CD4-positive, alpha-beta T cell (primary cell): ENCODE data around the gene SAMMSON. TPM values are rescaled to one million over a fixed set of nuclear protein-coding genes. Genes with fewer than 3 reads are reported as not detected.

Source experiments
- ATAC-seq: fragments of 200-7000 bp; cut with Tn5 transposase; one replicate; pipeline ENCODE4 v1.10.0; 2022; ENCODE audit warnings: mild to moderate bottlenecking; ENCODE audit not compliant: poor library complexity
- CTCF ChIA-PET: fragments of 350-600 bp; sonication (Branson Sonifier 250); formaldehyde crosslinking; loops from one replicate; lab custom pipeline; 2021; ENCODE audit warnings: antibody characterized with exemption, inconsistent platforms; lab: Charles Lee
- POLR2A ChIA-PET: fragments of 350-600 bp; sonication (Branson Sonifier 250); formaldehyde crosslinking; loops from one replicate; lab custom pipeline; 2021; ENCODE audit warnings: antibody characterized with exemption, inconsistent platforms; lab: Charles Lee
- DNase-seq, 14 experiments: peaks; one replicate each; pipeline ENCODE4 v3.0.0-alpha.2; 2013 to 2020; ENCODE audit warnings: mixed read lengths in 2 of 14
- H3K27ac ChIP-seq, 2 donors: one replicate each; pipeline versions ENCODE4 v1.5.1 to v1.7.0; 2013; ENCODE audit warnings: low read length in 2 of 2, low read depth in 1 of 2, mild to moderate bottlenecking in 1 of 2
- H3K27me3 ChIP-seq, 2 experiments: 1 replicate in 1 of 2; 2 replicates in 1 of 2; pipeline versions ENCODE4 v1.6.1 to v1.7.0; 2013; ENCODE audit warnings: low read length in 2 of 2, control low read depth in 1 of 2, mild to moderate bottlenecking in 1 of 2, moderate library complexity in 1 of 2; ENCODE audit not compliant: insufficient read depth in 2 of 2, control insufficient read depth in 1 of 2
- H3K36me3 ChIP-seq: one replicate; pipeline ENCODE4 v1.6.1; 2013; ENCODE audit warnings: low read length, control low read depth; ENCODE audit not compliant: insufficient read depth
- H3K4me1 ChIP-seq: one replicate; pipeline ENCODE4 v1.6.1; 2013; ENCODE audit warnings: low read length, control low read depth; ENCODE audit not compliant: insufficient read depth
- H3K4me3 ChIP-seq: one replicate; pipeline ENCODE4 v1.5.1; 2013; ENCODE audit warnings: mild to moderate bottlenecking, low read length, moderate library complexity
- H3K9me3 ChIP-seq, 2 experiments: 1 replicate in 1 of 2; 2 replicates in 1 of 2; pipeline versions ENCODE4 v1.6.1 to v1.7.0; 2013; ENCODE audit warnings: low read length in 2 of 2, mild to moderate bottlenecking in 2 of 2, control low read depth in 1 of 2, moderate library complexity in 1 of 2; ENCODE audit not compliant: control insufficient read depth in 1 of 2, insufficient read depth in 1 of 2
- H3K27ac Mint-ChIP-seq: one replicate; pipeline ENCODE4 v1.8.0; 2020; ENCODE audit warnings: mixed read lengths
- H3K27me3 Mint-ChIP-seq: one replicate; pipeline ENCODE4 v1.8.0; 2021; ENCODE audit warnings: mixed read lengths
- H3K36me3 Mint-ChIP-seq: one replicate; pipeline ENCODE4 v1.8.0; 2021; ENCODE audit warnings: low read depth, mixed read lengths
- H3K4me1 Mint-ChIP-seq: one replicate; pipeline ENCODE4 v1.8.0; 2021; ENCODE audit warnings: low read depth, mixed read lengths
- H3K4me3 Mint-ChIP-seq: one replicate; pipeline ENCODE4 v1.8.0; 2020; ENCODE audit warnings: mild to moderate bottlenecking, mixed read lengths
- H3K9me3 Mint-ChIP-seq: one replicate; pipeline ENCODE4 v1.8.0; 2020; ENCODE audit warnings: mixed read lengths
- CTCF ChIP-seq: fragments of 200-600 bp; IDR thresholded peaks from one replicate; pipeline ENCODE4 v1.8.0; 2022; ENCODE audit warnings: antibody characterized with exemption, mild to moderate bottlenecking
- intact Hi-C, 2 experiments: fragments of 100-400 bp; cut with DNase I in 1 of 2; cut with micrococcal nuclease in 1 of 2; formaldehyde crosslinking; loops; one replicate each; pipeline versions ENCODE4 v1.15.1 to v1.9.0; 2023 to 2025; cut with DNase I, micrococcal nuclease
- polyA plus RNA-seq, 2 donors: library from polyadenylated mRNA; unstranded; fragments of 120-200 nt; gene quantifications; one replicate each; pipeline ENCODE4 v1.2.1, GENCODE V29; 2013
- total RNA-seq, 174 experiments: library from RNA in 2 of 174; stranded (reverse) in 2 of 174; gene quantifications; one replicate each; pipeline ENCODE4 v1.2.3 and lab custom pipeline; 2021 to 2026

SAMMSON gene
- total RNA-seq (not detected), total RNA-seq (lab: John Stamatoyannopoulos, UW) (0 to 0.17 (median 0) reads per million in 172 experiments)
- not detected for polyA plus RNA-seq (2013, experiment 1 of 2)
- 0.03 TPM for polyA plus RNA-seq (2013, experiment 2 of 2)

- H3K27me3 Mint-ChIP-seq: no peaks in the 10 kb centered on the region
- TF ChIP-seq CTCF: no peak
- H3K9me3 Mint-ChIP-seq: peaks cover 2% of the 10 kb centered on the region
- no peak within 1 kb of the TSS for H3K27ac Mint-ChIP-seq
- H3K36me3 Mint-ChIP-seq: no peaks in the 10 kb centered on the region
- H3K4me3 ChIP-seq: no peak within 1 kb of the TSS
- intact Hi-C loops: no loop called here
- H3K9me3 ChIP-seq: peaks cover 5 to 9% of the 10 kb centered on the region in 2 experiments
- H3K27ac ChIP-seq: no peak within 1 kb of the TSS
- H3K4me1 Mint-ChIP-seq: no peaks in the 10 kb centered on the region
- DNase-seq: no peak
- no peaks in the 10 kb centered on the region for H3K27me3 ChIP-seq
- no peak within 1 kb of the TSS for H3K4me3 Mint-ChIP-seq
- ChIA-PET POLR2A (no interaction called here), CTCF (no interaction called here)
- no peak for ATAC-seq
- H3K4me1 ChIP-seq: no peaks in the 10 kb centered on the region
- no peaks in the 10 kb centered on the region for H3K36me3 ChIP-seq
These were observed at the start of gene SAMMSON for GRCh38 chr3:69999140-70000027. TSS of gene SAMMSON (plus strand) at chr3:69999733.

GRCh38 chr3:69951616-69952015 lies 47.9 kb upstream of the SAMMSON start:
- no peak for ATAC-seq

GRCh38 chr3:69959581-69959980 lies 40.0 kb upstream of the SAMMSON start:
- Mint-ChIP-seq H3K9me3 (no peaks in the 10 kb centered on the region), H3K4me3 (no peak overlapping the region), H3K36me3 (no peaks in the 10 kb centered on the region), H3K27ac (no peak overlapping the region), H3K4me1 (no peaks in the 10 kb centered on the region), H3K27me3 (no peaks in the 10 kb centered on the region)
- no peak overlapping the region for H3K27ac ChIP-seq
- no peaks in the 10 kb centered on the region for H3K9me3 ChIP-seq
- no peaks in the 10 kb centered on the region for H3K27me3 ChIP-seq
- no peak overlapping the region for H3K4me3 ChIP-seq
- no peaks in the 10 kb centered on the region for H3K36me3 ChIP-seq
- intact Hi-C loops: no loop called here
- no peaks in the 10 kb centered on the region for H3K4me1 ChIP-seq
- ATAC-seq (no peak), DNase-seq (no peak)
- ChIA-PET POLR2A (no interaction called here), CTCF (no interaction called here)
- TF ChIP-seq CTCF: no peak

More at GRCh38 chr3:69951616-69952015, 47.9 kb upstream of the SAMMSON start:
- H3K9me3 Mint-ChIP-seq: no peaks in the 10 kb centered on the region
- ChIA-PET POLR2A (no interaction called here), CTCF (no interaction called here)
- no peak for DNase-seq
- H3K27me3 Mint-ChIP-seq: no peaks in the 10 kb centered on the region
- TF ChIP-seq CTCF: no peak
- no peaks in the 10 kb centered on the region for H3K9me3 ChIP-seq
- H3K4me1 Mint-ChIP-seq: no peaks in the 10 kb centered on the region
- intact Hi-C loops: no loop called here
- no peak overlapping the region for H3K27ac ChIP-seq
- no peaks in the 10 kb centered on the region for H3K27me3 ChIP-seq
- no peak overlapping the region for H3K4me3 ChIP-seq
- no peak overlapping the region for H3K4me3 Mint-ChIP-seq
- H3K36me3 ChIP-seq: no peaks in the 10 kb centered on the region
- H3K36me3 Mint-ChIP-seq: no peaks in the 10 kb centered on the region
- H3K27ac Mint-ChIP-seq: no peak overlapping the region
- H3K4me1 ChIP-seq: no peaks in the 10 kb centered on the region
